ENCODE measurements around the gene CXCR6. TPM values are rescaled to one million over a fixed set of nuclear protein-coding genes. Genes with fewer than 3 reads are reported as not detected.

CXCR6 gene
- total RNA-seq, 1 experiment from 2014 or later = not detected

- Mint-ChIP-seq H3K27me3 (ENCODE audit: insufficient read depth, unreplicated experiment) (no peaks in the 10 kb centered on the region), H3K4me3 (ENCODE audit: unreplicated experiment) (no peak overlapping the region), H3K36me3 (ENCODE audit: insufficient read depth, unreplicated experiment) (peaks cover 14% of the 10 kb centered on the region), H3K27ac (ENCODE audit: low read depth, unreplicated experiment) (peak overlapping the region; percentile 87), H3K9me3 (ENCODE audit: unreplicated experiment) (no peaks in the 10 kb centered on the region), H3K4me1 (ENCODE audit: insufficient read depth, unreplicated experiment) (peaks cover 7% of the 10 kb centered on the region)
- BruUV-seq (replicated peaks) = no TSS peak
- TF ChIP-seq CTCF (IDR thresholded peaks at IDR 0.05; ENCODE audit: unreplicated experiment) = no peak
- DNase-seq (ENCODE audit: unreplicated experiment) = peak; percentile 65
- intact Hi-C loops (cut with micrococcal nuclease) = no loop called here
- CTCF ChIA-PET = interaction anchor here (0.9 kb wide), 1 partner anchor 11 kb away, joined by 4 read pairs; no protein-coding TSS in a partner anchor
- POLR2A ChIA-PET = no interaction called here
These were observed 25.9 kb upstream of the CXCR6 start for GRCh38 chr3:45917146-45917898.

GRCh38 chr3:45921158-45922038, 21.9 kb upstream of the CXCR6 start:
- no peak for TF ChIP-seq CTCF (IDR thresholded peaks at IDR 0.05; ENCODE audit: unreplicated experiment)
- CTCF ChIA-PET = interaction anchor here (0.6 to 2.7 kb wide), 4 partner anchors 13 to 157 kb away, joined by 3 to 12 read pairs (median 4); no protein-coding TSS in a partner anchor
- H3K9me3 Mint-ChIP-seq (ENCODE audit: unreplicated experiment) = no peaks in the 10 kb centered on the region
- POLR2A ChIA-PET = interaction anchor here (0.5 to 0.8 kb wide), 2 partner anchors 9 to 26 kb away, joined by 3 to 4 read pairs; no protein-coding TSS in a partner anchor
- BruUV-seq (replicated peaks) = no TSS peak
- no peak for DNase-seq (ENCODE audit: unreplicated experiment)
- H3K27me3 Mint-ChIP-seq (ENCODE audit: insufficient read depth, unreplicated experiment) = no peaks in the 10 kb centered on the region
- intact Hi-C loops (cut with micrococcal nuclease) = no loop called here
- no peaks in the 10 kb centered on the region for H3K4me1 Mint-ChIP-seq (ENCODE audit: insufficient read depth, unreplicated experiment)
- H3K36me3 Mint-ChIP-seq (ENCODE audit: insufficient read depth, unreplicated experiment) = peaks cover 25% of the 10 kb centered on the region
- no peak overlapping the region for H3K27ac Mint-ChIP-seq (ENCODE audit: low read depth, unreplicated experiment)
- H3K4me3 Mint-ChIP-seq (ENCODE audit: unreplicated experiment) = no peak overlapping the region

GRCh38 chr3:45922039-45922326, 21.3 kb upstream of the CXCR6 start:
- Mint-ChIP-seq H3K27me3 (ENCODE audit: insufficient read depth, unreplicated experiment) (no peaks in the 10 kb centered on the region), H3K4me3 (ENCODE audit: unreplicated experiment) (no peak overlapping the region), H3K9me3 (ENCODE audit: unreplicated experiment) (no peaks in the 10 kb centered on the region), H3K27ac (ENCODE audit: low read depth, unreplicated experiment) (no peak overlapping the region), H3K4me1 (ENCODE audit: insufficient read depth, unreplicated experiment) (no peaks in the 10 kb centered on the region), H3K36me3 (ENCODE audit: insufficient read depth, unreplicated experiment) (peaks cover 25% of the 10 kb centered on the region)
- POLR2A ChIA-PET = interaction anchor here (0.5 to 1.0 kb wide), 2 partner anchors 10 to 27 kb away, joined by 3 to 4 read pairs; no protein-coding TSS in a partner anchor
- no peak for DNase-seq (ENCODE audit: unreplicated experiment)
- intact Hi-C loops (cut with micrococcal nuclease) = no loop called here
- no peak for TF ChIP-seq CTCF (IDR thresholded peaks at IDR 0.05; ENCODE audit: unreplicated experiment)
- CTCF ChIA-PET = interaction anchor here (0.6 to 1.2 kb wide), 3 partner anchors 17 to 157 kb away, joined by 3 to 5 read pairs (median 3); no protein-coding TSS in a partner anchor
- no TSS peak for BruUV-seq (replicated peaks)

Data from MCF 10A (cell line).